Chondrocyte (in vitro differentiated cells): Measurements from ENCODE around the gene OTUD4. TPM values are rescaled to one million over a fixed set of nuclear protein-coding genes. Genes with fewer than 3 reads are reported as not detected.

Experiments
- DNase-seq: peaks from one replicate; pipeline ENCODE4 v3.0.0; 2021; ENCODE audit warnings: mixed read lengths, low spot score
- H3K27ac Mint-ChIP-seq: one replicate; pipeline ENCODE4 v1.8.0; 2021; ENCODE audit warnings: mild to moderate bottlenecking, moderate library complexity, mixed read lengths; ENCODE audit not compliant: unreplicated experiment
- H3K27me3 Mint-ChIP-seq: 2 replicates; pipeline ENCODE4 v1.8.0; 2021; ENCODE audit warnings: low read depth, mixed read lengths
- H3K36me3 Mint-ChIP-seq: 2 replicates; pipeline ENCODE4 v1.8.0; 2021; ENCODE audit warnings: low read depth, mixed read lengths
- H3K4me1 Mint-ChIP-seq: 2 replicates; pipeline ENCODE4 v1.8.0; 2021; ENCODE audit warnings: low read depth, mild to moderate bottlenecking, mixed read lengths
- H3K4me3 Mint-ChIP-seq: one replicate; pipeline ENCODE4 v1.8.0; 2021; ENCODE audit warnings: mild to moderate bottlenecking, moderate library complexity, mixed read lengths; ENCODE audit not compliant: unreplicated experiment
- H3K9me3 Mint-ChIP-seq: 2 replicates; pipeline ENCODE4 v1.8.0; 2021; ENCODE audit warnings: low read depth, mixed read lengths
- CTCF ChIP-seq: fragments of 200-600 bp; sonication (generic); IDR thresholded peaks from 2 replicates; pipeline ENCODE4 v1.5.0; 2021; ENCODE audit warnings: antibody characterized with exemption, mild to moderate bottlenecking, moderate library complexity
- total RNA-seq: library from RNA; stranded (reverse); gene quantifications from 3 replicates; pipeline ENCODE4 v1.2.1, GENCODE V29; 2021

OTUD4 gene
- total RNA-seq, 1 donor from 2014 or later = 27.7 TPM

DNA sequence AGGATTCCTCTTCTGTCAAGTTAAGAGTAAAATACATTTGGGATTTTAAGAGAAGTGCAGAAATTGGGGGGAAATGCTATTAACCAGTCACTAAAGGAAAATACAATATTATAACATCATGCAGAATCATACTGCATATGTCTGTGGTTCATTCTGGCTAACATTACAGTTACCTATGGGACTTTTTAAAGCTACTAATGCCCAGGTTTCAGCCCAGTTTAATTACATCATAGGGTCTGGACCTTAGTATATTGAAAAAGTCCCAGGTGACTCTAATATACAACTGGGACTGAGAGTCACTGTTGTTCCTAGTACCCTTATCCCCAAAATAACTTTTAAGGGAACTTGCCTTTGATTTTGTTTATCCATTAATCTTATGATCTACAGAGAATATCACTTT, 72.3 kb downstream of the OTUD4 start:
- Mint-ChIP-seq H3K36me3 (peaks cover 30% of the 10 kb centered on the region), H3K9me3 (no peaks in the 10 kb centered on the region), H3K27ac (no peak overlapping the region), H3K4me1 (no peaks in the 10 kb centered on the region), H3K27me3 (no peaks in the 10 kb centered on the region), H3K4me3 (no peak overlapping the region)
- DNase-seq = no peak
- no peak for TF ChIP-seq CTCF

GRCh38 chr4:145107126-145107525, 73.3 kb downstream of the OTUD4 start:
- H3K36me3 Mint-ChIP-seq = peaks cover 24% of the 10 kb centered on the region
- H3K27me3 Mint-ChIP-seq = no peaks in the 10 kb centered on the region
- no peak for DNase-seq
- no peak for TF ChIP-seq CTCF
- no peaks in the 10 kb centered on the region for H3K4me1 Mint-ChIP-seq
- H3K27ac Mint-ChIP-seq = no peak overlapping the region
- no peak overlapping the region for H3K4me3 Mint-ChIP-seq
- H3K9me3 Mint-ChIP-seq = no peaks in the 10 kb centered on the region

DNA sequence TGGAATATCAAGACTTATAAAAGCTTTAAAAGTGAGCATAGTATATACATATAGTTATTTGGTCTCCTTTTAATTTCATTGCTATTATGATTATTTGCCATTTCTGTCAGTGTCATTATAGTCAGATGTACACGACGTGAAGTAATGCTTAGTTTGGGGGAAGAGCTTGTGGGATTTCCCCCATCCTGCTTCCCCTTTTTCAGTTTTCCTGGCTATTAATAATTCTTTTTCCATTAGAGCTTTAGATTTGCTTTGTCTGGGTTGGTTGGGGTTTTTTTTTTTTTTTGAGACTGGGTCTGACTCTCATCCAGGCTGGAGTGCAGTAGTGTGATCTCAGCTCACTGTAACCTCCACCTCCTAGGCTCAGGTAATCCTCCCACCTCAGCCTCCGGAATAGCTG, 76.9 kb downstream of the OTUD4 start:
- H3K36me3 Mint-ChIP-seq = peaks cover 5% of the 10 kb centered on the region
- H3K4me3 Mint-ChIP-seq = no peak overlapping the region
- no peak for DNase-seq
- H3K4me1 Mint-ChIP-seq = peaks cover 18% of the 10 kb centered on the region
- no peaks in the 10 kb centered on the region for H3K27me3 Mint-ChIP-seq
- H3K9me3 Mint-ChIP-seq = no peaks in the 10 kb centered on the region
- H3K27ac Mint-ChIP-seq = no peak overlapping the region
- TF ChIP-seq CTCF = no peak

DNA sequence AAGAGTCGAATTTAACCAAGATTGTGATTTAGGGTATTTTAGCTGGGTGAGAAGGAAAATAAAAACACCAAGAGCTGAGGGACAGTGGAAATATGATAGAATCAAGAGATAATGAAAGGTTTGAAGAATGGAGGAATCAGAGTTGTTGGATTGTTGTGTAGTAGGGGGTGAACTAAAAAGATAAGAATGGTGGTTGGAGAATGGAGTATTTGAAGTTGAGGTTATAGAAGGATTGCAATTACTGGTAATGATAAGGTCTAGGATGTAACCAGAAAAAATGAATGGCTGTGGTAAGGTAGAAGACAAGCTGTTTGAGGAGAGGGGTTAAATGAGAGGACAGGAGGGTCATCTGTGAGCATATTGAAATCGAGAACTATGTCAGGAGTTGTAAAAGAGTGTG, 77.8 kb downstream of the OTUD4 start:
- no peaks in the 10 kb centered on the region for H3K9me3 Mint-ChIP-seq
- no peaks in the 10 kb centered on the region for H3K27me3 Mint-ChIP-seq
- no peak for DNase-seq
- H3K36me3 Mint-ChIP-seq = peaks cover 5% of the 10 kb centered on the region
- no peak overlapping the region for H3K27ac Mint-ChIP-seq
- H3K4me3 Mint-ChIP-seq = no peak overlapping the region
- TF ChIP-seq CTCF = no peak
- peaks cover 18% of the 10 kb centered on the region for H3K4me1 Mint-ChIP-seq

DNA sequence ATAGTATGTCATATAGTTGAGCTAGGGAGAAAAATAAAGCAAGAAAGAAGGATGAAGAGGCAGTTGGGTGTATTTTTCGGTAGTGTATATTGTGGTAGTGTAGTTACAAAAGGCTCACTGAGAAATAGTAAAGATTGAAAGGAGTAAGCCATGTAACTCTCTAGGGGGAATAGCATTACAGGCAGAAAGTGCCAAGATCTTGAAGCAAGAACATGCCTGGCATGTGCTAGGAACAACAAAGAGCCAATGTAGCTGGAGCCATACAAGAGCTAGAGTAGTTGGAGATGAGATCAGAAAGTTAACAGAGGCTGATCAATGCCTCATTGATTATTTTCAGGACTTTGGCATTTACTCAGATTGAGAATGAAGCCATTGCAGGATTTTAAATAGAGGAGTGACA, 79.3 kb downstream of the OTUD4 start:
- Mint-ChIP-seq H3K4me3 (no peak overlapping the region), H3K27ac (no peak overlapping the region), H3K9me3 (no peaks in the 10 kb centered on the region), H3K36me3 (no peaks in the 10 kb centered on the region), H3K4me1 (peaks cover 29% of the 10 kb centered on the region), H3K27me3 (no peaks in the 10 kb centered on the region)
- no peak for DNase-seq
- no peak for TF ChIP-seq CTCF
